Kidney epithelial cell (primary cell): ENCODE results near the gene OR2A12. TPM values are rescaled to one million over a fixed set of nuclear protein-coding genes. Genes with fewer than 3 reads are reported as not detected.

ENCODE experiments used
- DNase-seq: peaks from one replicate; pipeline ENCODE4 v3.0.0-alpha.2; 2010; ENCODE audit warnings: low read depth
- H3K27me3 ChIP-seq: 2 replicates; pipeline ENCODE4 v1.6.0; 2011; ENCODE audit warnings: low read length; ENCODE audit not compliant: control insufficient read depth, insufficient read depth
- H3K36me3 ChIP-seq: 2 replicates; pipeline ENCODE4 v1.5.1; 2011; ENCODE audit warnings: low read length; ENCODE audit not compliant: control insufficient read depth, insufficient read depth
- H3K4me3 ChIP-seq: 2 replicates; pipeline ENCODE4 v1.5.1; 2011; ENCODE audit warnings: low read depth, mild to moderate bottlenecking, control low read depth, low read length
- total RNA-seq: library from RNA; depleted of rRNA; stranded (reverse); fragments of >200 nt; gene quantifications from 2 replicates; pipeline ENCODE4 v1.2.3, GENCODE V29; 2015
- TF ChIP-seq, protein P1 (sequence below): IDR thresholded peaks from 2 replicates; pipeline ENCODE4 v1.5.1; 2011; ENCODE audit warnings: mild to moderate bottlenecking, moderate library complexity, low read length, control low read depth, inconsistent platforms; ENCODE audit not compliant: insufficient read depth, poor library complexity, severe bottlenecking

OR2A12 gene
- total RNA-seq, 1 donor from 2014 or later: not detected

DNA sequence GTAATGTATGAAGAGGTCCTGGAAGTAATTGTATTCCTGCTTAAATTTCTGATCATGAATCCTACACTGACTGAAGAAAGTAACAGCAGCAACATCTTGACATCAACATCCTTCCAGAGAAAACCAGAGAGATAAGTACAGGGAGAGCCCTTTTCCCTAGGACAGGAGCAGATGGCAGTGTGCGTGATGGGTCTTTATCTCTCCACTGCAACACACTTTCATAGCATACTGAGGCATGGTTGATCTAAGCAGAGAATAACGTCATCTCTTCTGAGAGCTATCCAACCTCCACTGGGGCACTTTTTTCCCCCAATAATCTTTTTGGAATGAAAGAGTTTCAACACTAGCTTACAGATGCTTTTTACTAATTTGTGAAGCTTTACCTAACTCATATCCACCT is 16.1 kb upstream of the OR2A12 start:
- Histone ChIP-seq H3K36me3 (no peaks in the 10 kb centered on the region), H3K27me3 (no peaks in the 10 kb centered on the region), H3K4me3 (no peak overlapping the region)
- no peak for DNase-seq
- TF ChIP-seq, protein P1, sequence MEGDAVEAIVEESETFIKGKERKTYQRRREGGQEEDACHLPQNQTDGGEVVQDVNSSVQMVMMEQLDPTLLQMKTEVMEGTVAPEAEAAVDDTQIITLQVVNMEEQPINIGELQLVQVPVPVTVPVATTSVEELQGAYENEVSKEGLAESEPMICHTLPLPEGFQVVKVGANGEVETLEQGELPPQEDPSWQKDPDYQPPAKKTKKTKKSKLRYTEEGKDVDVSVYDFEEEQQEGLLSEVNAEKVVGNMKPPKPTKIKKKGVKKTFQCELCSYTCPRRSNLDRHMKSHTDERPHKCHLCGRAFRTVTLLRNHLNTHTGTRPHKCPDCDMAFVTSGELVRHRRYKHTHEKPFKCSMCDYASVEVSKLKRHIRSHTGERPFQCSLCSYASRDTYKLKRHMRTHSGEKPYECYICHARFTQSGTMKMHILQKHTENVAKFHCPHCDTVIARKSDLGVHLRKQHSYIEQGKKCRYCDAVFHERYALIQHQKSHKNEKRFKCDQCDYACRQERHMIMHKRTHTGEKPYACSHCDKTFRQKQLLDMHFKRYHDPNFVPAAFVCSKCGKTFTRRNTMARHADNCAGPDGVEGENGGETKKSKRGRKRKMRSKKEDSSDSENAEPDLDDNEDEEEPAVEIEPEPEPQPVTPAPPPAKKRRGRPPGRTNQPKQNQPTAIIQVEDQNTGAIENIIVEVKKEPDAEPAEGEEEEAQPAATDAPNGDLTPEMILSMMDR: no peak

DNA sequence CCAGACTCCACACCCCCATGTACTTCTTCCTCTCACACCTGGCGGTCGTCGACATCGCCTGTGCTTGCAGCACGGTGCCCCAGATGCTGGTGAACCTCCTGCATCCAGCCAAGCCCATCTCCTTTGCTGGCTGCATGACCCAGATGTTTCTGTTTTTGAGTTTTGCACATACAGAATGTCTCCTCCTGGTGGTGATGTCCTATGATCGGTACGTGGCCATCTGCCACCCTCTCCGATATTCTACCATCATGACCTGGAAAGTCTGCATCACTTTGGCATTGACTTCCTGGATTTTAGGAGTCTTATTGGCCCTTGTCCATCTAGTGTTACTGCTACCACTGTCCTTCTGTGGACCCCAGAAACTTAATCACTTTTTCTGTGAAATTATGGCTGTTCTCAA is 11.7 kb upstream of the OR2A12 start:
- TF ChIP-seq, protein P1: no peak
- no peak overlapping the region for H3K4me3 ChIP-seq
- no peaks in the 10 kb centered on the region for H3K36me3 ChIP-seq
- H3K27me3 ChIP-seq: no peaks in the 10 kb centered on the region
- no peak for DNase-seq

DNA sequence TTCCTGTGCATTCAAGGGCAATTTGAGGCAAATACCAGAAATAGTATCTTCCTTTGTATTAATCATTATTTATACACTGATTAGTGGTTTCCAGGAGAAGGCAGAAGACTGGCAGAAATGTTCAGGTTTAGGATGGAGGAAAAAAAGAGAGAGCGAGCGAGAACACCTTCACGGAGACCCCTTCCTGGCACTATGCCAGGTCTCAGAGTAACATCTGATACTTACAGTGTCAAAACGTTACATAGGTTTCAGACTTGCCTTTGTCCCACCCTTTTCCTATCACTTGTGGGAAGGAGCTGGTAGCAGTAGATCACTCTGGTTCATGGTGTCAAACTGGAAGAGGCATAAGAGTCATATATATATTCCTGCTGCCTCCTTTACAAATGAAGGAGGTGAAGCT is 652 bp downstream of the OR2A12 start:
- Histone ChIP-seq H3K27me3 (no peaks in the 10 kb centered on the region), H3K36me3 (no peaks in the 10 kb centered on the region), H3K4me3 (no peak overlapping the region)
- no peak for DNase-seq
- TF ChIP-seq, protein P1: no peak

DNA sequence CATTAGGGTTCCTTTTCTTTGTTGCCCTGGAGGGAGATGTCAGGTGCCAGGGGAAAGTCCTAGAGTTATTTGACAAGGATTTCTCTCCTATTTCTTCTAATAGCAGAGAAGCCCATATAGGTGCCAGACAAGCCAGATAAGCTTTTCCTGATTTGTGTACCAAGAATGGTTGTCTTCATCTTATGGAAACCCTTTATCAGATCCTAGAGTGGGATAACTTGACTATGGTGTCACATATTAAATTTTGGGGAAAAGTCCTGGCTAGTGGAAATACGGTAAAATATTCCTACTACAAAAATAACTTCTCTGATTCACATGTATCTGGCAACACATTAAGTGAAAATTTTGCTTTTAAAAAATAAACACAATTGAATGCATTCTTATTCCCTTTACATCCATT is 1.2 kb downstream of the OR2A12 start:
- no peak for DNase-seq
- no peaks in the 10 kb centered on the region for H3K27me3 ChIP-seq
- H3K36me3 ChIP-seq: no peaks in the 10 kb centered on the region
- TF ChIP-seq, protein P1: no peak
- no peak overlapping the region for H3K4me3 ChIP-seq

DNA sequence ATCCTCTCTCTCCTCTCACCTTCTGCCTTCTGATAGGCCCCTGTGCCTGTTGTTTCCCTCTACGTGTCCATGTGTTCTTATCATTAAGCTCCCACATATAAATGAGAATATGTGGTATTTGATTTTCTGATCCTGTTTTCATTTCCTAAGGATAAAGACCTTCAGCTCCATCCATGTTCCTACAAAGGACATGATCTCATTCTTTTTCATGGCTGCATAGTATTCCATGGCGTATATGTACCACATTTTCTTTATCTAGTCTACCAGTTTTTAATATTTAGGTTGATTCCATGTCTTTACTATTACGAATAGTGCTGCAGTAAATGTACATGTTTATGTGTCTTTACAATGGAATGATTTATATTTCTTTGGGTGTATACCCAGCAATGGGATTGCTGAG is 4.6 kb downstream of the OR2A12 start:
- TF ChIP-seq, protein P1: no peak
- Histone ChIP-seq H3K36me3 (no peaks in the 10 kb centered on the region), H3K27me3 (no peaks in the 10 kb centered on the region), H3K4me3 (no peak overlapping the region)
- no peak for DNase-seq

DNA sequence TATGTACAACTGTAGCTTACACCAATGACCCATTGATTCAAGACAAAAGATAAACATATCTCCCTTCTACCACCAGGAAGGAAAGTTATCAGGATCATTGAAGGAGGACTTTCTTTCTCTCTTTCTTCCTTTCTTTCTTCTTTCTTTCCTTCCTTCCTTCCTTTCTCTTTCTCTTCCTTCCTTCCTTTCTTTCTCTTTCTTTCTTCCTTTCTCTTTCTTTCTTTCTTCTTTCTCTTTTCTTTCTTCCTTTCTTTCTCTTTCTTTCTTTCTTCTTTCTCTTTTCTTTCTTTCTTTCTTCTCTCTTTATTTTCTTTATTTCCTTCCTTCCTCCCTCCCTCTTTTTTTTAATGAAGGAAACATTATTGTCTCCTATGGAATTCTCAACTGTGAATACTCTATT is 12.7 kb downstream of the OR2A12 start:
- DNase-seq: no peak
- TF ChIP-seq, protein P1: no peak
- Histone ChIP-seq H3K4me3 (no peak overlapping the region), H3K36me3 (no peaks in the 10 kb centered on the region), H3K27me3 (no peaks in the 10 kb centered on the region)
